Activated T-helper 2 cell treated with anti-CD3 and anti-CD28 coated beads, Interferon-gamma antibody, Interleukin-2, Interleukin-4, amounts not matched to agents 10 μg/mL and 5 μg/mL and 100 μg/mL, durations not matched to agents 14 hours and 24 hours and 36 hours (primary cell): ENCODE data around the gene CBX4. TPM values are rescaled to one million over a fixed set of nuclear protein-coding genes. Genes with fewer than 3 reads are reported as not detected.

Experiments used
- DNase-seq: peaks from one replicate; pipeline ENCODE4 v3.0.0; 2021; ENCODE audit warnings: low spot score
- H3K27ac Mint-ChIP-seq: one replicate; pipeline ENCODE4 v1.8.0; 2021; ENCODE audit warnings: mixed read lengths
- H3K27me3 Mint-ChIP-seq: one replicate; pipeline ENCODE4 v1.8.0; 2021; ENCODE audit warnings: low read depth, mixed read lengths
- H3K36me3 Mint-ChIP-seq: one replicate; pipeline ENCODE4 v1.8.0; 2021; ENCODE audit warnings: low read depth, mixed read lengths
- H3K4me1 Mint-ChIP-seq: one replicate; pipeline ENCODE4 v1.8.0; 2021; ENCODE audit warnings: low read depth, mixed read lengths
- H3K4me3 Mint-ChIP-seq: one replicate; pipeline ENCODE4 v1.8.0; 2021; ENCODE audit warnings: low read depth, mild to moderate bottlenecking, moderate library complexity, mixed read lengths
- H3K9me3 Mint-ChIP-seq: one replicate; pipeline ENCODE4 v1.8.0; 2021; ENCODE audit warnings: mixed read lengths
- intact Hi-C: fragments of 100-400 bp; cut with micrococcal nuclease; formaldehyde crosslinking; loops from one replicate; pipeline ENCODE4 v1.15.1; 2023
- total RNA-seq: library from RNA; stranded (reverse); gene quantifications from 2 replicates; pipeline ENCODE4 v1.2.3, GENCODE V29; 2022

The CBX4 gene
- total RNA-seq, 1 donor from 2014 or later: 25.0 TPM

DNA sequence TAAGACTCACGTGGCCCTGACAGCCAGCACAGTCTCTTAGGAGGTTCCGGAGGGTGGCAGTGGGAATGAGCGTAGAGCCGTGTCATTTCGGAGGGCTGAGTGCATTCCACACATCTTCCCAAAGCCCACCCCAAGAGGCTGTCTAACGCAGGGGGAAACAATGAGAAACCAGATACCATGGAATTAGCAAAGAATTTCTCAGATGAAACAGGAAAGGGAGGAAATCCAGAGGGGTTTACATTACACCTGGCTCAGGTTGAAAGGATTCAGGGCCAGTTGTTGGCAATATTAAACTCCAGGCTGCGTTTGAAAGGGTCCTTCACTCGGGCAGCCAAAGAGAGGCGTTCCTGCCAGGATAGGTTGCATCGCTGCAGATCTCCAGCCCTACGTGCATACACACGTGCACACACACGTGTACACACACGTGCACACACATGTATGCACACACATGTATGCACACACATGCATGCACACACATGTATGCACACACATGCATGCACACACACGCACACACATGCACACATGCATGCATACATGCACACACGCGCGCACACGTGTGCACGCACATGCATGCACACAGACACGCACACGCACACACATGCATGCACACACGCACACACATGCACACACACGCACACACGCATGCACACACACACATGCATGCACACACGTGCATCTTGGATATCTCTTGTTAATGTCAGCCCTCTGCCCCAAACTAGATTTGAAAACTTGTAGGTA lies 12.2 kb downstream of the CBX4 start:
- H3K27me3 Mint-ChIP-seq: peaks cover 13% of the 10 kb centered on the region
- intact Hi-C loops: no loop called here
- no peak for DNase-seq
- no peaks in the 10 kb centered on the region for H3K9me3 Mint-ChIP-seq
- H3K4me3 Mint-ChIP-seq: no peak overlapping the region
- H3K4me1 Mint-ChIP-seq: peaks cover 26% of the 10 kb centered on the region
- H3K36me3 Mint-ChIP-seq: no peaks in the 10 kb centered on the region
- no peak overlapping the region for H3K27ac Mint-ChIP-seq

DNA sequence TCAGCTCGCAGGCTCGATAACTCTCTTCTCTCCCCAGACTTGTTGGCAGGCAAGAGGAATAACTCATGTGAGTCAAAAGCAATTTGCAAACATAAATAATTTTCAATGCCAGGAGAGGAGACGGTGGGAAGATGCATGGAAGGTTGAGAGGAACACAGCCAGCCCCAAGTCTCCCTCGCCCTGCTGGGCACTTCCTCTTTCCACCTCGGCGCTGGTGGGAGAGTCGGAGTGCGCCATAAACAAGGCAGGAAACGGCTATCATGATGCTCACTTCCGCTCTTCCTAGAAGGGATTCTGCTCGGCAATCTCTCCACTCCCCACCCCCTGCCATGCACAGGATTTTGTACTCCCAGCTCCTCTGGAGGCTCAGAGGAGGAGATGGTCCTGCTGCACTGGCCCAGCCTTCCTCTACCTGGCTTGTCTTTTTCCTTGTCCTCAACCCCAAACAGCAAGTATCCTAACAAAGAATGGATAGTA lies 13.0 kb downstream of the CBX4 start:
- intact Hi-C loops: no loop called here
- peaks cover 26% of the 10 kb centered on the region for H3K4me1 Mint-ChIP-seq
- no peak overlapping the region for H3K4me3 Mint-ChIP-seq
- no peak for DNase-seq
- no peak overlapping the region for H3K27ac Mint-ChIP-seq
- H3K27me3 Mint-ChIP-seq: peaks cover 14% of the 10 kb centered on the region
- no peaks in the 10 kb centered on the region for H3K36me3 Mint-ChIP-seq
- no peaks in the 10 kb centered on the region for H3K9me3 Mint-ChIP-seq

DNA sequence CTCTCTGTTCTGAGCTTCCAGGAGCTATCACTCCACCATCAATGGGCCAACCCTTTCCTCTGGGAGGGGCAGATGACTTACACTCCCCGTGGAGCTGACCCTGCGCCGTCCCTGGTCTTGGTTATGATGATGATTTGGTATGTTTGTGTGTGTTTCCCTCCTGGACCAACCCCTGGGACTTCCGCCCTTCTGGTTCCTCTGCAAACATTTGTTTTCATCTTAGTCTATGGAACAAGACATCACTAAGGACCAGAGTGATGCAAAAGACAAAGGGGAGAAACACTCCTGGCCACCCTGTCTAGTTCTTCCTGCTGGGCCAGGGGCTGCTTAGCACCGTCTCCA lies 13.7 kb downstream of the CBX4 start:
- Mint-ChIP-seq H3K27me3 (peaks cover 19% of the 10 kb centered on the region), H3K9me3 (no peaks in the 10 kb centered on the region), H3K4me1 (peaks cover 26% of the 10 kb centered on the region), H3K4me3 (no peak overlapping the region), H3K36me3 (no peaks in the 10 kb centered on the region), H3K27ac (no peak overlapping the region)
- intact Hi-C loops: no loop called here
- DNase-seq: no peak

DNA sequence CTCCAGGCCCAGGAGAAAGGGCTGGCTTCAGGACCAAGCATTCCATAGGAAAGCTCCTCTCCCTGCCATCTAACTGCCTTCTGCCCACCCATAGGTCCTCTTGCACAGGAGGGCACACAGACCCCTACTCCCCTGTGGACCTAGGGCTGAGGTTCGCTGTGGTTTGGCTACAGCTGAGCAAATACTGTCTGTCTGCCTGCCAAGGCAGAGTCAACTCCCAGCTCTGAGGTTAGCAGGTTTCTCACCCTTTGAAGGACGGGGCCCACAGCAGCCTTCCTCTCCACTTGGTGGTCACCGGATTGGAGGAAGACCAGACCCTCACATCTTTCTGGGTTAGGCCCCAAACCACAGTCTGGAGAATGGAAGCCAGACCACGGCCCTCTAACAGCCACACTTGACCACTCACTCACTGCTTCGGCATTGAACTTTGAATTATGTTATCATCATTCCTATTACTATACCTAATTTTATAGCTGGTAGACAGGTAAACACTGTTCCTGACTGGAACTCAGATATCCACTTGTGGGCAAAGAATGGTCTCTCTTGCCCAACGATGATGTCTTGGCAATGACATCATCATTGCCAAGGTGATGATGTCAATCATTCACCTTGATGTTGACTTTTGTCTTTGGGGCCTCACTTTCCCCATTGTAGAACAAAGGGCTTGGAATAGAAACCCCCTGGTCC lies 14.2 kb downstream of the CBX4 start:
- intact Hi-C loops: no loop called here
- no peak overlapping the region for H3K27ac Mint-ChIP-seq
- peaks cover 26% of the 10 kb centered on the region for H3K4me1 Mint-ChIP-seq
- no peak for DNase-seq
- H3K4me3 Mint-ChIP-seq: no peak overlapping the region
- peaks cover 24% of the 10 kb centered on the region for H3K27me3 Mint-ChIP-seq
- H3K9me3 Mint-ChIP-seq: no peaks in the 10 kb centered on the region
- H3K36me3 Mint-ChIP-seq: no peaks in the 10 kb centered on the region

DNA sequence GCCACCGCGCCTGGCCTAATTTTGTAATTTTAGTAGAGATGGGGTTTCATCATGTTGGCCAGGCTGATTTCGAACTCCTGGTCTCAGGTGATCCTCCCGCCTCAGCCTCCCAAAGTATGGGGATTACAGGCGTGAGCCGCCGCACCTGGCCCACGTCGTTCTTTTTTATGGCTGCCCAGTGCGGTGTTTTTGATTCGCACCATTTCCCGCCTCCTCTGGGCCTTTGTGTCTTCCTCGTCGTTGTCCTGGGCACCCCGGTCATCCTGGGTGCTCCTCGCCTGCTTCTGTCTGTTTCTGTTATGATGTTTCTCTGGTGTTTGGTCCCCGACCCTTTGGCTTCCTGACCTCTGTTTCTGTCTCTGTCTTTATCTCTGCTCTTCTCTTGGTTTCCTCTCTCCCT lies 15.0 kb downstream of the CBX4 start:
- intact Hi-C loops: no loop called here
- peaks cover 31% of the 10 kb centered on the region for H3K27me3 Mint-ChIP-seq
- DNase-seq: no peak
- no peak overlapping the region for H3K27ac Mint-ChIP-seq
- H3K36me3 Mint-ChIP-seq: no peaks in the 10 kb centered on the region
- H3K9me3 Mint-ChIP-seq: no peaks in the 10 kb centered on the region
- peaks cover 26% of the 10 kb centered on the region for H3K4me1 Mint-ChIP-seq
- H3K4me3 Mint-ChIP-seq: no peak overlapping the region

DNA sequence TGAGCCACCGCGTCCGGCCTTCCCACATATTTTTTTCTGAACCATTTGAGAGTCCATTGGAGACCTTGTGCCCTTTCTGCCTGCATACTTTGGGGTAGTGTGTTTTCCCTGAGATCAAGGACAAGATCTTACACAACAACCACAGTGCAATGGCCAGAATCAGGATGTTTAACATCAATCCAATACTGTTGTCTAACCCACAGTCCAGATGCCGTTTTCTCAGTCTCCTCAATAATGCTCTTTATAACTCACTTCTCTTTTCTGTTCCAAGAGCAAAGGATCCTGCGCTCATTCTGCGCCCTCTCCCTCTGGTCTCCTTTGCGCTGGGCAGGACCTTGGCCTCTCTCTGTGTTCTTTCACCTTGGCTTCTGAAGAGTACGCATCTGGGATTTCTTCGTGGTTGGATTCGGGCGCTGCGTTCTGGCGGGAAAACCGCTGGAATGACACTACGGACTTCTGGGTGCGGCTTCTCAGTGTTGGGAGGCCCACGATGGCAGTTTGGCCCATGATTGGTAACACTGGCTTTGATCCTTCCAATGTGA lies 16.6 kb downstream of the CBX4 start:
- Mint-ChIP-seq H3K4me1 (peaks cover 16% of the 10 kb centered on the region), H3K27ac (no peak overlapping the region), H3K9me3 (no peaks in the 10 kb centered on the region)

DNA sequence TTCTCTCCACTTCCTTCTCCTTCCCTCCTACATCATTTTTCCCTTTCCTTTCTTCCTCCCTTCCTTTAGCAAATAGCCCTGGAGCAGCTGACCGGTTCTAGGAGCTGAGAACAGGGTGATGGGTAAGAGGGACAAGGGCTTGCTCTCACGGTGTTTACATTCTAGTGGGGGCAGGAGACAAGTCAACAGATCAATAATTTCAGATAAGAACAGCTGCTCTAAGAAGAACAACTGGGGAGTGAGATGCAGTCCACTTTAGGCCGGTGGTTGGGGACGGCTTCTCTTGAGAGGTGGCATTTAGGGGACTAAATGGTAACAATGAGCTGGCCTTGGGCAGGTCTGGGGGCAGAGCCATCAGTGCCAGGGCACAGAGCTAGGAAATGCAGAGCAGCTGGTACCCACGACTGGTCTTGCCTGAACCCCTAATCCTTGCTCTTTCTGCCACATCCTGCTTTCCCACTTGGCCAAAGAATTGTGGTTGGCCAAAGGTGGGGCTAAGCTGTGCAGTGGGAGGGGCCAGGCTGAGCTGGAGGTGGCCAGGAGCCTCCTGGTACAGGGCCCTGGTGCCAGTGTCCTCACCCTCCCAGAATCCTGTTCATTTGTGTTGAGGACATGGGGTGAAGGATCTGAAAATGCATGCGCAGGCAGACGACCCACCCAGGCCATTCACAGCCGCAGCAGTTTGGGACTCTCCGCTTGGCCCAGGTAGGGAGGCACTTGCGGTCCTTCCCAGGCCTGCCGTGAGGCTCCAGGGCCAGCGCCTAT lies 17.7 kb downstream of the CBX4 start:
- H3K36me3 Mint-ChIP-seq: no peaks in the 10 kb centered on the region
- no peak overlapping the region for H3K27ac Mint-ChIP-seq
- no peak overlapping the region for H3K4me3 Mint-ChIP-seq
- H3K4me1 Mint-ChIP-seq: peaks cover 10% of the 10 kb centered on the region
- no peak for DNase-seq
- intact Hi-C loops: no loop called here
- H3K27me3 Mint-ChIP-seq: peaks cover 55% of the 10 kb centered on the region
- H3K9me3 Mint-ChIP-seq: no peaks in the 10 kb centered on the region

More for the DNA sequence above, 16.6 kb downstream of the CBX4 start:
- Mint-ChIP-seq H3K4me3 (no peak overlapping the region), H3K36me3 (no peaks in the 10 kb centered on the region), H3K27me3 (peaks cover 44% of the 10 kb centered on the region)
- no peak for DNase-seq
- intact Hi-C loops: no loop called here

DNA sequence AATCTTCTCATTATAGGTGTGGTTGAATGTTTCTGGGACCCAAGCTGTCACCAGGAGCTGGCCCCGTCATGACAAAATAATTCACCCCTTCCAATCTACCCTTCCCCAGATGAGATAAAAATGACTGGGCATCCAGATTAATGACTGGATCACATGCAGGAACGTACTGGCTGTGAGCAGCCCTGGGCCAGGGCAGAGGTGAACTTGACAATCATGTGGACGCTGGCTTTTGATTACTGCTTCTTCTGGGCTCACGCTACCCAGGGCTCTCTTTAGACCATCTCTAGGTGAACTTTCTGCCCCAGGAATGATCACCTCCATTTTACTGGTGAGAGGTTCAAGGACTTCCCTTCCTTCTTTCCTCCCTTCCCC lies 18.3 kb downstream of the CBX4 start:
- no peaks in the 10 kb centered on the region for H3K9me3 Mint-ChIP-seq
- no peak overlapping the region for H3K4me3 Mint-ChIP-seq
- H3K27me3 Mint-ChIP-seq: peaks cover 59% of the 10 kb centered on the region
- H3K36me3 Mint-ChIP-seq: no peaks in the 10 kb centered on the region
- peaks cover 4% of the 10 kb centered on the region for H3K4me1 Mint-ChIP-seq
- H3K27ac Mint-ChIP-seq: no peak overlapping the region
- intact Hi-C loops: no loop called here
- no peak for DNase-seq

DNA sequence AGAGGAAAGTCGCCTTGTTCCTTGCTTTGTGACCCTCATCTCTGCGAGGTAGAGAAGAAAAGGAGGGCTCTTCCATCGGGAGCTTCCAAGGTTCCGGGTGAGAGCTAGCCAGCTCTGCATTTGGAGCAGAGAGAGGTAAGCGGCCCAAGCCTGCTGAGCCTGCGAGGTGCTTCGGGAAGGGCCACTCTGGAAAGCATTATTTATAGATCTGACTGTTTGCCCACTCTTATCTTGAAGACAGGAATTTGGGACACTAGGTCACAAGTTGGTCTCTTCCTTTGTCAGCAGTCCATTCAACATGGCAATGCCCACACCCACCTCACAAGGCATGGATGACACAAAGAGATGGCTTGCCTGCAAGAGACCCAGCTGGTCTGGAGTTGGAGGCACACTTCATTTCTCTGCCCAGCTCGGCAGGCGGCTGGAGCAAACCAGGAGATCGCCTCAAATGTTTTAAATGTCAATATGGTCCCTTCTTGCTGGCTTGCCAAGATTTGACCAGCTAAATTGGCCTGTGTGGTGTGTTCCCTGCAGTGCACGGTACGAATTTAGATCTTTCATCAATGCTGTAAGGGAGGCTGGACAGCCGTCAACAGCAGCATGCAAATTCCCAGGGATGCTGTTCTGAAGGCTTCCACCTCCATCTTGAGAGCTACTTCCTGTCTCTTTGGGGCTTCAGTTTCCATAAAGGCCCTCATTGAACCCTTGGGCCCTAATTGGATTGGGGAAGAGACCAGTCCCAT lies 19.5 kb downstream of the CBX4 start:
- H3K27me3 Mint-ChIP-seq: peaks cover 60% of the 10 kb centered on the region
- no peak for DNase-seq
- no peak overlapping the region for H3K4me3 Mint-ChIP-seq
- no peaks in the 10 kb centered on the region for H3K4me1 Mint-ChIP-seq
- no peak overlapping the region for H3K27ac Mint-ChIP-seq
- H3K9me3 Mint-ChIP-seq: no peaks in the 10 kb centered on the region
- intact Hi-C loops: no loop called here
- H3K36me3 Mint-ChIP-seq: no peaks in the 10 kb centered on the region

DNA sequence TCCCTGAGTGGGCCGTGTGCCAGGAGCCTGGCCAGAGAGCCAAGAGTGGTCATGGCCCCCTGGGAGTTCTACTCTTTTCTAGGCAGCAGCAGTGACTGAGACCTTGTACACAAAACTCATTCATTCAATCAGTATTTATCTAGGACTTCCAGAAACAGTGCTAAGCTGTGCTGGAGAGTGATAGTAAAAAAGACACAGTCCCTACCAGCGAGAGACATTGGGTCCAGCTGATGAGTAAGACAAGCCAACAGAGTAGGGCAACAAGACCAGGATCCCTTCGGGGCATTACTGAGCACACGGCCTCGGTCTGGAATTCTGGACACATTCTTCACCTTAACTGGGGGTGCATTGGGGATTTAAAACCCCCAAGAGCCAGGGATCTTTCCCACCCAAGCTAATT lies 20.2 kb downstream of the CBX4 start:
- peaks cover 62% of the 10 kb centered on the region for H3K27me3 Mint-ChIP-seq
- H3K4me3 Mint-ChIP-seq: no peak overlapping the region
- H3K4me1 Mint-ChIP-seq: peaks cover 5% of the 10 kb centered on the region
- no peaks in the 10 kb centered on the region for H3K9me3 Mint-ChIP-seq
- intact Hi-C loops: no loop called here
- no peak overlapping the region for H3K27ac Mint-ChIP-seq
- no peak for DNase-seq
- no peaks in the 10 kb centered on the region for H3K36me3 Mint-ChIP-seq

DNA sequence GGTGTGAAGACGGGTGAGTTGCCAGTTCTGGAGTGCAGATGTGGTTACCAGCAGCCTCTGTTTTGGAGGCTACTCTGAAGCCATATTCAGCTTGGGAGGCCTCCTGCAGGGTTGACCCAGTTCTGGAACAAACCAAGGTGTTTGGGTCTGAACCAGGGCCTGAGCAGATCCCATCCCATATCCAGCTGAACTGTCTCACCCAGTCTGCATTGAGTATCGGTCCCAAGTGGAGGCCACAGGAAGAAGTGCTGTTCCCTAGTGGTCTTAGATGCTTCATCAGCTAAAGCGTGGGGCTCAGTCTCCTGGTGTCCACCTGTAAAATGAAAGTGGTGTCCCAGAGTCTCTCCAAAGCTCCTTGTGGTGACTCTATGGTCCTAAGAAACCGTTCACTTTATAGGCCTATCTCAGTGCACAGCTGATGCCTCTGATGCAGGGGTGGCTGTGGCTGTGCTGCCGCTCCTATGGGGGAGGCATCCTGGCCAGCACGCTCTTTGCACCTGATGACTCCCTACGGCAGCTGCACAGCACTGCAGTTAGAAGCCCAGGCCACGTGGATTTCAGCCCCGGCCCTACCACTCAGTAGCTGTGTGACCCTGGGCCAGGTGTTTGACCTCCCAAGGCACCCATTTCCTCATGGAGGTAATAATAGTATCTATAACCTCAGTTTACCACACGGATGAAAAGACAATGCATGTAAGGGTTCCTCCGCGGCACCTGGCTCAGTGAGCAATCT lies 21.0 kb downstream of the CBX4 start:
- Mint-ChIP-seq H3K4me3 (no peak overlapping the region), H3K27me3 (peaks cover 61% of the 10 kb centered on the region)

More for the DNA sequence above, 21.0 kb downstream of the CBX4 start:
- Mint-ChIP-seq H3K27ac (no peak overlapping the region), H3K36me3 (no peaks in the 10 kb centered on the region), H3K4me1 (peaks cover 5% of the 10 kb centered on the region), H3K9me3 (no peaks in the 10 kb centered on the region)
- no peak for DNase-seq
- intact Hi-C loops: no loop called here
